GM12874 (cell line): ENCODE results near the gene NPEPL1.

Experiments
- TF ChIP-seq, protein P1 (sequence below): IDR thresholded peaks from 2 replicates; pipeline ENCODE4 v1.5.1; 2011; ENCODE audit warnings: low read depth, mild to moderate bottlenecking, control low read depth, low read length, moderate library complexity; ENCODE audit not compliant: insufficient read depth

Gene NPEPL1

GRCh38 chr20:58718121-58718563 lies 25.5 kb downstream of the NPEPL1 start:
- TF ChIP-seq, protein P1, sequence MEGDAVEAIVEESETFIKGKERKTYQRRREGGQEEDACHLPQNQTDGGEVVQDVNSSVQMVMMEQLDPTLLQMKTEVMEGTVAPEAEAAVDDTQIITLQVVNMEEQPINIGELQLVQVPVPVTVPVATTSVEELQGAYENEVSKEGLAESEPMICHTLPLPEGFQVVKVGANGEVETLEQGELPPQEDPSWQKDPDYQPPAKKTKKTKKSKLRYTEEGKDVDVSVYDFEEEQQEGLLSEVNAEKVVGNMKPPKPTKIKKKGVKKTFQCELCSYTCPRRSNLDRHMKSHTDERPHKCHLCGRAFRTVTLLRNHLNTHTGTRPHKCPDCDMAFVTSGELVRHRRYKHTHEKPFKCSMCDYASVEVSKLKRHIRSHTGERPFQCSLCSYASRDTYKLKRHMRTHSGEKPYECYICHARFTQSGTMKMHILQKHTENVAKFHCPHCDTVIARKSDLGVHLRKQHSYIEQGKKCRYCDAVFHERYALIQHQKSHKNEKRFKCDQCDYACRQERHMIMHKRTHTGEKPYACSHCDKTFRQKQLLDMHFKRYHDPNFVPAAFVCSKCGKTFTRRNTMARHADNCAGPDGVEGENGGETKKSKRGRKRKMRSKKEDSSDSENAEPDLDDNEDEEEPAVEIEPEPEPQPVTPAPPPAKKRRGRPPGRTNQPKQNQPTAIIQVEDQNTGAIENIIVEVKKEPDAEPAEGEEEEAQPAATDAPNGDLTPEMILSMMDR = no peak

DNA sequence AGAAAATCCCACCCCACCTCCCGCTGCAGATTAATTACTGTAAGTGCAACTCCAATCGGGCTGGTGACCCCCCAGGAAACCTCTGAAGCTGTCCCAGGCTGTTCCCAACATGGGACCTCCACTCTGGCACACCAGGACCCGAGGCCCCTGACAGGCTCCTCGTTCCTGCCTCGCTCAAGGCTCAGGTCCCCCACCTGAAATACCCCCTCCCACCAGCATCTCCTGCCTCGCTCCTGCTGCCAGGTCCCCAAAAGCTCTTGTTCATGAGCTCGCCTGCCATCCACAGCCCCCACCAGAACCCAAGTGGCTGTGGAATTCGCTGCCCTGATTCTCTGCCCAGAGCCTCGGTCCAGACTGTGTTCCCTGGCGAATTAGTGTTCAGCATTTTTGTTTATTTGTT lies 26.1 kb downstream of the NPEPL1 start:
- TF ChIP-seq, protein P1 = no peak

DNA sequence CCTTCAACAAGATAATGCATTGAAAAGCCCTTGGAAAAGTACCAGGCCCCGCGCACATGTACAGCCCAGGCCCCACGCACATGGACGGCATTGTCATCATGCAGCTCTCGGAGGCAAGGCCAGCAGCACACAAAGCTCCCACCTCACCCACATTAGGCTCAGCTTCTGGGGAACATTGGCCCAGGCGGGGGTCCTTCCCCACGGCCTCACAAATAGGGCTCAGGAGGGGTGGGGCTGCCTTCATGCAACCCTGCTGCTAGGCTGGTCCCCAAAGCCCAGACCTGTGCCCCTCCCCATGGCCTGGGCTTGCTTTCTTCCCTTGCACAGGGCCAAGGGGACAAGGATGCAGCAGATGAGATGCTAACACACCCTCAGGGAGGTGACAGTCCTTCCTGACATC lies 26.7 kb downstream of the NPEPL1 start:
- TF ChIP-seq, protein P1 = no peak

- TF ChIP-seq, protein P1 = no peak
Measured at GRCh38 chr20:58719971-58720371, 27.4 kb downstream of the NPEPL1 start.

- TF ChIP-seq, protein P1 = no peak
Measured at GRCh38 chr20:58720890-58721289, 28.3 kb downstream of the NPEPL1 start.

DNA sequence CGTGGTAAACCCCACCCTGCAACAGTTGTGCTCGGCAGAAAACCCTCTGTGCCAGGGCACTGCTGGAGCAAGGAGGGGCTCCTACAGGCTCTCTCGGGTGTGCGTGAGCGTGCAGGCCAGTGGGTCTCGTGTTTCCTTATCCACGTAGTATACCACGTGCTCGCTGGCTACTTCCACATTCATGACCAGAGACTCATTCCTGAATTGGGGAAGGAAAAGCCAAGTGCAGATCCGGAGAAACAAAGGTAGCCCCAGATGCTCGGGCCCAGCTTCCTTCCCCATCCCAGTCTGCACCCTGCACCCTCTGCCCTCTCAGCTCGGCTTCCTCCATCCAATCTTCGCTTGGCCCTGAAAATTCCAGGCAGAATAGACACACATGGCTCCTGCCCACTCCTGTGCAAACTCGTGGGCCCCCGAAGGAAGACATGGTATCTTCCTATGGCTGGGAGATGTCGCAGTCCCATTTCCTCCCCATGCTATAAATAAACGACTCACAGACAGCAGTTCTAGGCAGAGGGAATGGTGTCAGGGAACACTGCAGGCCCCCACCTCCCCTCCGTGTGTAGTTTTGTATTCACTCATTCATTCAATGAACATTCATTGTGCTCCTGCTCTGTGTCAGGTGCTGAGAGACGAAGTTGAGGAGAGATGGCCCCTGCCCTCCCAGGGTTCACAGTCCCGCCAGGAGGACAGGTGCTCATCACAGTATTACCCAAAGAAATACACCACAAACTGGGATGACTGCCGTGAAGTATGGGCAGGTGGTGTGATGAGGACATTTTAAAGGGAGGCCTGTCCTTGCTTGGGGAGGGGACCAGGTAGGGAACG lies 29.6 kb downstream of the NPEPL1 start:
- TF ChIP-seq, protein P1 = no peak

GRCh38 chr20:58722877-58723627 lies 30.5 kb downstream of the NPEPL1 start:
- TF ChIP-seq, protein P1 = no peak
